A549 (cell line): ENCODE measurements around the gene ATP5F1C. TPM values are rescaled to one million over a fixed set of nuclear protein-coding genes. Genes with fewer than 3 reads are reported as not detected.
"Not testable (repeated sequence)": the region's sequence is repeated elsewhere in the genome, so short reads cannot be mapped to it uniquely, and the experiment has no call there.

ENCODE experiments used
- ATAC-seq, 2 experiments: fragments of 200-7000 bp in 1 of 2; fragments of >200 bp in 1 of 2; cut with Nextera tagmentation in 1 of 2; cut with Tn5 transposase in 1 of 2; 3 replicates each; pipeline versions ENCODE4 v1.8.0 to v1.9.1; 2018 to 2020; ENCODE audit warnings: mild to moderate bottlenecking in 1 of 2, moderate library complexity in 1 of 2
- CTCF ChIA-PET: fragments of 300-600 bp; sonication (Branson Sonifier 250); formaldehyde crosslinking; extraction: SDS; loops from one replicate; lab custom pipeline; 2021; ENCODE audit warnings: antibody characterized with exemption, inconsistent platforms; lab: Yijun Ruan, JAX
- POLR2A ChIA-PET: fragments of 350-600 bp; formaldehyde crosslinking; extraction: SDS; loops from one replicate; lab custom pipeline; 2021; ENCODE audit warnings: antibody characterized with exemption, inconsistent platforms; lab: Yijun Ruan, JAX
- DNase-seq, 2 experiments: peaks; one replicate each; pipeline versions ENCODE4 v3.0.0 to v3.0.0-alpha.2; 2011 to 2016; ENCODE audit warnings: low read depth in 1 of 2, low spot score in 1 of 2
- FAIRE-seq: peaks from 2 replicates; lab custom pipeline; 2011; peaks lifted over from hg19 to GRCh38; lab: Jason Lieb, UNC
- H3K27ac ChIP-seq, 2 experiments: fragments of >200 bp; sonication (Bioruptor Twin); formaldehyde crosslinking; 3 replicates each; pipeline ENCODE4 v1.5.1; 2016 to 2017
- H3K4me1 ChIP-seq: fragments of >200 bp; sonication (Bioruptor Twin); formaldehyde crosslinking; 3 replicates; pipeline ENCODE4 v1.6.1; 2016
- H3K4me2 ChIP-seq: fragments of >200 bp; sonication (Bioruptor Twin); formaldehyde crosslinking; 3 replicates; pipeline ENCODE4 v1.6.1; 2016
- H3K4me3 ChIP-seq: fragments of >200 bp; sonication (Bioruptor Twin); formaldehyde crosslinking; 3 replicates; pipeline ENCODE4 v1.5.1; 2016
- H3K9me3 ChIP-seq: fragments of >200 bp; sonication (Bioruptor Twin); formaldehyde crosslinking; 3 replicates; pipeline ENCODE4 v1.6.1; 2016
- ATOH8 ChIP-seq: fragments of 250-450 bp; sonication (Bioruptor Pico); IDR thresholded peaks from 2 replicates; pipeline ENCODE4 v1.5.0; 2020; ENCODE audit warnings: low read depth, mild to moderate bottlenecking, moderate library complexity
- BHLHE40 ChIP-seq: IDR thresholded peaks from 2 replicates; pipeline ENCODE4 v1.6.1; 2012; ENCODE audit warnings: low read depth, low read length, inconsistent platforms
- CBX8 ChIP-seq: fragments of 200-600 bp; sonication (generic); IDR thresholded peaks from 2 replicates; pipeline ENCODE4 v1.6.1; 2016
- CHD2 ChIP-seq: fragments of 150-350 bp; IDR thresholded peaks from 2 replicates; pipeline ENCODE4 v1.6.1; 2014; ENCODE audit warnings: low read length; ENCODE audit not compliant: partially characterized antibody
- CHD4 ChIP-seq: fragments of 200-600 bp; sonication (generic); IDR thresholded peaks from 2 replicates; pipeline ENCODE4 v1.6.1; 2016; ENCODE audit warnings: antibody characterized with exemption, mild to moderate bottlenecking, borderline replicate concordance
- EP300 ChIP-seq, 2 experiments: fragments of >200 bp; sonication (Bioruptor Twin); formaldehyde crosslinking; IDR thresholded peaks; 2 replicates in 1 of 2; 3 replicates in 1 of 2; pipeline ENCODE4 v1.6.1; 2016 to 2017
- ESRRA ChIP-seq: fragments of 150-350 bp; IDR thresholded peaks from 2 replicates; pipeline ENCODE4 v1.6.1; 2014; ENCODE audit warnings: mild to moderate bottlenecking, low read length, borderline replicate concordance
- FOSB ChIP-seq: fragments of 250-450 bp; sonication (Bioruptor Pico); IDR thresholded peaks from 2 replicates; pipeline ENCODE4 v1.5.0; 2020; ENCODE audit warnings: mild to moderate bottlenecking, moderate library complexity
- FOSL2 ChIP-seq, 2 experiments: fragments of 450-650 bp in 1 of 2; fragments of >200 bp in 1 of 2; sonication (Bioruptor Twin) in 1 of 2; formaldehyde crosslinking; IDR thresholded peaks; 2 replicates each; pipeline versions ENCODE4 v1.5.0 to v1.6.1; 2016 to 2020; ENCODE audit warnings: mild to moderate bottlenecking in 1 of 2, moderate library complexity in 1 of 2
- FOXS1 ChIP-seq: fragments of 250-450 bp; sonication (Bioruptor Pico); IDR thresholded peaks from 2 replicates; pipeline ENCODE4 v1.5.0; 2020; ENCODE audit warnings: mild to moderate bottlenecking, moderate library complexity
- HDAC2 ChIP-seq: fragments of 200-600 bp; sonication (generic); IDR thresholded peaks from 2 replicates; pipeline ENCODE4 v1.6.1; 2016
- HES2 ChIP-seq: fragments of >200 bp; sonication (Bioruptor Twin); formaldehyde crosslinking; IDR thresholded peaks from 2 replicates; pipeline ENCODE4 v1.6.1; 2016
- HEYL ChIP-seq: fragments of 250-450 bp; sonication (Bioruptor Pico); IDR thresholded peaks from 2 replicates; pipeline ENCODE4 v1.8.0; 2021; ENCODE audit warnings: mild to moderate bottlenecking, moderate library complexity
- JUNB ChIP-seq: fragments of >200 bp; sonication (Bioruptor Twin); formaldehyde crosslinking; IDR thresholded peaks from 2 replicates; pipeline ENCODE4 v1.6.1; 2016
- KDM1A ChIP-seq: fragments of 200-600 bp; sonication (generic); IDR thresholded peaks from 2 replicates; pipeline ENCODE4 v1.6.1; 2016; ENCODE audit warnings: low read depth, mild to moderate bottlenecking
- MAFK ChIP-seq: fragments of 450-650 bp; IDR thresholded peaks from 2 replicates; pipeline ENCODE4 v1.6.1; 2014; ENCODE audit not compliant: partially characterized antibody
- MAZ ChIP-seq: fragments of 150-350 bp; IDR thresholded peaks from 2 replicates; pipeline ENCODE4 v1.6.1; 2014; ENCODE audit warnings: antibody characterized with exemption, low read depth, low read length, borderline replicate concordance
- NR3C1 ChIP-seq: fragments of >200 bp; sonication (Bioruptor Twin); formaldehyde crosslinking; IDR thresholded peaks from 3 replicates; pipeline ENCODE4 v1.6.1; 2017
- POLR2A ChIP-seq: IDR thresholded peaks from 2 replicates; pipeline ENCODE4 v1.6.1; 2012; ENCODE audit warnings: mild to moderate bottlenecking, low read length
- RARB ChIP-seq: fragments of 250-450 bp; sonication (Bioruptor Pico); IDR thresholded peaks from 2 replicates; pipeline ENCODE4 v1.8.0; 2021; ENCODE audit warnings: mild to moderate bottlenecking, moderate library complexity
- RCOR1 ChIP-seq: fragments of 150-350 bp; IDR thresholded peaks from 2 replicates; pipeline ENCODE4 v1.6.1; 2014; ENCODE audit warnings: antibody characterized with exemption, low read length, low read depth
- SMC3 ChIP-seq: fragments of >200 bp; sonication (Bioruptor Twin); formaldehyde crosslinking; IDR thresholded peaks from 3 replicates; pipeline ENCODE4 v1.6.1; 2018; ENCODE audit warnings: inconsistent platforms
- TP53 ChIP-seq: fragments of 250-450 bp; sonication (Bioruptor Pico); IDR thresholded peaks from 2 replicates; pipeline ENCODE4 v1.5.0; 2021; ENCODE audit warnings: mild to moderate bottlenecking, moderate library complexity
- USF2 ChIP-seq: fragments of 450-650 bp; IDR thresholded peaks from 2 replicates; pipeline ENCODE4 v1.6.1; 2014; ENCODE audit warnings: antibody characterized with exemption
- ZFP36 ChIP-seq: fragments of 450-650 bp; IDR thresholded peaks from 2 replicates; pipeline ENCODE4 v1.6.1; 2014; ENCODE audit warnings: borderline replicate concordance; ENCODE audit not compliant: partially characterized antibody
- WGBS: methylation state at CpG from one replicate; pipeline ENCODE4 v1.1.6; 2017; ENCODE audit errors: missing lambda C conversion rate; 5-methylcytosine and 5-hydroxymethylcytosine counted together
- polyA plus RNA-seq, 4 experiments: library from polyadenylated mRNA; depleted of rRNA in 3 of 4; stranded (reverse); fragments of >200 nt; fragmentation: RNase III in 1 of 4; extraction: RNeasy Plus Mini Kit Qiagen cat#74134 plus additional on column Dnase treatment in 1 of 4; gene quantifications; 2 replicates in 3 of 4; 3 replicates in 1 of 4; pipeline ENCODE4 v1.2.3, GENCODE V29; 2011 to 2017
- TF ChIP-seq, protein P1 (sequence below): IDR thresholded peaks from 2 replicates; pipeline ENCODE4 v1.6.1; 2012
- TF ChIP-seq, protein P2 (sequence below): IDR thresholded peaks from 2 replicates; pipeline ENCODE4 v1.6.1; 2012

ATP5F1C gene
- polyA plus RNA-seq, 2 of the 4 experiments (the other 2 are of a cell fraction), result 447 to 532 TPM

GRCh38 chr10:7810443-7810842, 22.5 kb downstream of the ATP5F1C start:
- Histone ChIP-seq H3K4me3 (no peak overlapping the region), H3K9me3 (no peaks in the 10 kb centered on the region), H3K27ac (no peak overlapping the region), H3K4me1 (no peaks in the 10 kb centered on the region), H3K4me2 (no peak overlapping the region)
- ChIA-PET POLR2A (interaction anchor here (1.8 kb wide), 1 partner anchor 23 kb away, joined by 6 read pairs; the partner anchor contains the start of genes ATP5F1C and KIN), CTCF (interaction anchor here (1.0 to 2.5 kb wide), 4 partner anchors 8 to 285 kb away, joined by 3 to 10 read pairs (median 5); partner anchors contain the start of genes ATP5F1C, KIN and TAF3)
- 91% methylated on average over 7 of the region's 7 CpGs for WGBS
- ATAC-seq (peak in 1 of 2 experiments; percentile 20; a peak in 2 of 6 replicates), FAIRE-seq (no peak), DNase-seq (no peak)
- TF ChIP-seq SMC3 (no peak), HEYL (no peak), FOSL2 (IDR thresholded peaks at IDR 0.05) (no peak), FOSL2 (CRISPR knock-in tag; IDR thresholded peaks at IDR 0.05) (no peak)

DNA sequence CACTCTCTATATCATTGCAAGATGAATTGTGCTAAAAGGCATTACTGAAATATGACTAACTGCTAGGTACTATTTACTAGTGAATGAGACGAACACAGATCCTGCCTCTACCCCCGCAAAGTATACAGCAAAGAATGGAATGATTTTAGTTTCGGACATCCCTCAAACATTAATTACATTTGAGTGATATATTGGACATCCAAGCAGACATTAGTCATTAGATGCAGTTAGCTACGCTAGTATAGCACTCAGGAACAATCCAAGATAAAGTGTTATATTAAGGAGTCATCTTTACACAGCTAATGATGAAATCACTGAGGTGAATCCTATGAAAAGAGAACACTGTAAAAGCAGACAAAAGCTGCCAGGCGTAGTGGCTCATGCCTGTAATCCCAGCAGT, 23.0 kb downstream of the ATP5F1C start:
- H3K27ac ChIP-seq, result no peak overlapping the region
- no peak overlapping the region for H3K4me3 ChIP-seq
- ChIA-PET POLR2A (no interaction called here), CTCF (interaction anchor here (1.0 kb wide), 1 partner anchor 10 kb away, joined by 3 read pairs; no protein-coding TSS in a partner anchor)
- ATAC-seq (no peak; a peak in 1 of 6 replicates), FAIRE-seq (no peak), DNase-seq (no peak)
- no peaks in the 10 kb centered on the region for H3K9me3 ChIP-seq
- H3K4me2 ChIP-seq, result no peak overlapping the region
- 81% methylated on average over 5 of the region's 5 CpGs for WGBS
- TF ChIP-seq HEYL (no peak), CBX8 (no peak), CHD4 (no peak), CHD2 (no peak), POLR2A (no peak), USF2 (no peak), NR3C1 (no peak), RARB (no peak), RCOR1 (no peak)
- H3K4me1 ChIP-seq, result no peaks in the 10 kb centered on the region

DNA sequence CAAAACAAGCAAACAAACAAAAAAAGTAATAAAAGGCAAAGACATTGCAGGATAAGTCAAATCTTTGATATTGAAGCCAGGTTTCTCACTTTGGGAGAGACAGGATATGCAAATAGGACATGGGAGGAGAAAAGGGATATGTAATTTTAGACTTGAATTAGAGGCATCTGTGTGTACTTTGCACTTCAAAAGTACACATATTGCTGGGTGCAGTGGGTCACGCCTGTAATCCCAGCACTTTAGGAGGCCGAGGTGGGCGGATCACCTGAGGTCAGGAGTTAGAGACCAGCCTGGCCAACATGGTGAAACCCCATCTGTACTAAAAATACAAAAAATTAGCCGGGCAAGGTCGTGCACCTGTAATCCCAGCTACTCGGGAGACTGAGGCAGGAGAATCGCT, 23.8 kb downstream of the ATP5F1C start:
- CTCF ChIA-PET, result interaction anchor here (1.3 kb wide), 1 partner anchor 24 kb away, joined by 3 read pairs; the partner anchor contains the start of genes ATP5F1C and KIN
- FAIRE-seq, H3K27ac ChIP-seq, H3K4me2 ChIP-seq, DNase-seq, H3K4me3 ChIP-seq, H3K4me1 ChIP-seq, POLR2A ChIA-PET, ATAC-seq, H3K9me3 ChIP-seq: not testable (repeated sequence)
- WGBS, result 60% methylated on average over 7 of the region's 7 CpGs

- peaks cover 5% of the 10 kb centered on the region; the same call in 1 of the 3 replicates for H3K4me1 ChIP-seq
- WGBS, result 77% methylated on average over 3 of the region's 3 CpGs
- DNase-seq, result no peak
- FAIRE-seq, result no peak
- H3K4me3 ChIP-seq, result no peak overlapping the region
- peak in 1 of 2 experiments; percentile 35; a peak in 1 of 6 replicates for ATAC-seq
- no peaks in the 10 kb centered on the region for H3K9me3 ChIP-seq
- POLR2A ChIA-PET, result no interaction called here
- TF ChIP-seq JUNB, result no peak
- TF ChIP-seq BHLHE40, result no peak
- no peak for TF ChIP-seq FOXS1 (CRISPR knock-in tag)
- TF ChIP-seq MAZ, result no peak
- no peak for TF ChIP-seq KDM1A
- TF ChIP-seq HES2, result no peak
- TF ChIP-seq CHD2, result no peak
- TF ChIP-seq NR3C1, result no peak
- TF ChIP-seq, protein P1, sequence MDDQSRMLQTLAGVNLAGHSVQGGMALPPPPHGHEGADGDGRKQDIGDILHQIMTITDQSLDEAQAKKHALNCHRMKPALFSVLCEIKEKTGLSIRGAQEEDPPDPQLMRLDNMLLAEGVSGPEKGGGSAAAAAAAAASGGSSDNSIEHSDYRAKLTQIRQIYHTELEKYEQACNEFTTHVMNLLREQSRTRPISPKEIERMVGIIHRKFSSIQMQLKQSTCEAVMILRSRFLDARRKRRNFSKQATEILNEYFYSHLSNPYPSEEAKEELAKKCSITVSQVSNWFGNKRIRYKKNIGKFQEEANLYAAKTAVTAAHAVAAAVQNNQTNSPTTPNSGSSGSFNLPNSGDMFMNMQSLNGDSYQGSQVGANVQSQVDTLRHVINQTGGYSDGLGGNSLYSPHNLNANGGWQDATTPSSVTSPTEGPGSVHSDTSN, result no peak
- TF ChIP-seq ESRRA, result no peak
- TF ChIP-seq, protein P2, sequence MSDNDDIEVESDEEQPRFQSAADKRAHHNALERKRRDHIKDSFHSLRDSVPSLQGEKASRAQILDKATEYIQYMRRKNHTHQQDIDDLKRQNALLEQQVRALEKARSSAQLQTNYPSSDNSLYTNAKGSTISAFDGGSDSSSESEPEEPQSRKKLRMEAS, result no peak
- TF ChIP-seq HDAC2, result no peak
- TF ChIP-seq TP53 (CRISPR knock-in tag), result no peak
- TF ChIP-seq ATOH8 (CRISPR knock-in tag), result no peak
- TF ChIP-seq MAFK, result no peak
- TF ChIP-seq EP300 (IDR thresholded peaks at IDR 0.05), result no peak
- TF ChIP-seq ZFP36, result no peak
- no peak for TF ChIP-seq FOSB (CRISPR knock-in tag)
- TF ChIP-seq, all 56 proteins: peak for 0
- Histone ChIP-seq H3K4me2 (no peak overlapping the region), H3K27ac (no peak overlapping the region)
- CTCF ChIA-PET, result no interaction called here
Measured at GRCh38 chr10:7813481-7813880, 25.5 kb downstream of the ATP5F1C start.
